CD4-positive, alpha-beta T cell treated with Interleukin-4 for 1 hour (primary cell): ENCODE measurements around the gene CFAP70.
"Not testable (repeated sequence)": the region's sequence is repeated elsewhere in the genome, so short reads cannot be mapped to it uniquely, and the experiment has no call there.

Experiments used
- DNase-seq, 2 donors: peaks; one replicate each; pipeline ENCODE4 v3.0.0-alpha.2; 2020 to 2022

CFAP70 gene

GRCh38 chr10:73338801-73339368 lies 19.8 kb downstream of the CFAP70 start:
- no peak for DNase-seq

GRCh38 chr10:73333202-73333601 lies 25.5 kb downstream of the CFAP70 start:
- no peak for DNase-seq

- no peak for DNase-seq
These were observed 26.3 kb downstream of the CFAP70 start for GRCh38 chr10:73332379-73332778.

GRCh38 chr10:73328523-73328922 lies 30.1 kb downstream of the CFAP70 start:
- not testable (repeated sequence) for DNase-seq

- not testable (repeated sequence) for DNase-seq
These were observed 33.4 kb downstream of the CFAP70 start for GRCh38 chr10:73325290-73325689.

- not testable (repeated sequence) for DNase-seq
These were observed 35.1 kb downstream of the CFAP70 start for GRCh38 chr10:73323582-73323981.

GRCh38 chr10:73310475-73310874 lies 48.2 kb downstream of the CFAP70 start:
- DNase-seq = no peak

GRCh38 chr10:73307203-73307800 lies 51.4 kb downstream of the CFAP70 start:
- no peak for DNase-seq

- no peak for DNase-seq
These were observed 52.4 kb downstream of the CFAP70 start for GRCh38 chr10:73306171-73306708.

- no peak for DNase-seq
These were observed 61.7 kb downstream of the CFAP70 start for GRCh38 chr10:73296946-73297345.

- no peak for DNase-seq
These were observed 65.2 kb downstream of the CFAP70 start for GRCh38 chr10:73293461-73293860.

- no peak for DNase-seq
These were observed 68.7 kb downstream of the CFAP70 start for GRCh38 chr10:73289958-73290357.

- DNase-seq = peak in 1 of 2 donors; percentile 6
These were observed 71.2 kb downstream of the CFAP70 start for GRCh38 chr10:73287441-73287840.

GRCh38 chr10:73281097-73281496 lies 77.6 kb downstream of the CFAP70 start:
- no peak for DNase-seq

- DNase-seq = no peak
These were observed 94.2 kb downstream of the CFAP70 start for GRCh38 chr10:73264423-73264822.

- DNase-seq = peak in 1 of 2 donors; percentile 19
These were observed 94.8 kb downstream of the CFAP70 start for GRCh38 chr10:73263693-73264347.

GRCh38 chr10:73262880-73263555 lies 95.6 kb downstream of the CFAP70 start:
- DNase-seq = no peak

- no peak for DNase-seq
These were observed 96.4 kb downstream of the CFAP70 start for GRCh38 chr10:73262105-73262730.

- no peak for DNase-seq
These were observed 97.2 kb downstream of the CFAP70 start for GRCh38 chr10:73261362-73261995.

- not testable (repeated sequence) for DNase-seq
These were observed 100.1 kb downstream of the CFAP70 start for GRCh38 chr10:73258612-73259011.

GRCh38 chr10:73253225-73253555 lies 105.5 kb downstream of the CFAP70 start:
- peak in 1 of 2 donors; percentile 28 for DNase-seq

GRCh38 chr10:73252445-73253224 lies 106.0 kb downstream of the CFAP70 start, which contains the start of gene MRPS16:
TSS of gene MRPS16 (minus strand) at chr10:73252644. CDS start at chr10:73252482, 162 bp downstream.
- peak; percentile 93 to 96 for DNase-seq
